Body of pancreas (tissue), 4 donors: ENCODE data around the gene CTBS. TPM values are rescaled to one million over a fixed set of nuclear protein-coding genes. Genes with fewer than 3 reads are reported as not detected.
A peak's percentile ranks its signal among the peaks of the same experiment; 100 is the strongest.

Source experiments
- ATAC-seq: fragments of 150-250 bp; one replicate; pipeline ENCODE4 v1.9.1; 2016
- DNase-seq, 4 donors: peaks; one replicate each; pipeline ENCODE4 v3.0.0-alpha.2; 2019
- H3K27ac ChIP-seq, 4 donors: fragments of 200-600 bp; sonication (generic); 1 replicate in 3 of 4; 2 replicates in 1 of 4; pipeline versions ENCODE4 v1.5.1 to v1.6.1; 2016 to 2019; ENCODE audit warnings: mild to moderate bottlenecking in 1 of 4, mixed read lengths in 1 of 4, moderate library complexity in 1 of 4
- H3K27me3 ChIP-seq, 2 donors: fragments of 200-600 bp; sonication (generic); one replicate each; pipeline ENCODE4 v1.6.0; 2016; ENCODE audit warnings: mild to moderate bottlenecking in 1 of 2
- H3K36me3 ChIP-seq, 2 donors: fragments of 200-600 bp; sonication (generic); replicated peaks in 1 of 2; 2 replicates each; pipeline ENCODE4 v1.5.1; 2016; ENCODE audit warnings: low read depth in 2 of 2; ENCODE audit not compliant: insufficient read depth in 1 of 2
- H3K4me1 ChIP-seq: fragments of 200-600 bp; sonication (generic); one replicate; pipeline ENCODE4 v1.6.0; 2016
- H3K4me3 ChIP-seq, 2 donors: fragments of 200-600 bp; sonication (generic); 1 replicate in 1 of 2; 2 replicates in 1 of 2; pipeline ENCODE4 v1.5.1; 2016 to 2019
- H3K9me3 ChIP-seq, 3 donors: fragments of 200-600 bp; sonication (generic); 1 replicate in 2 of 3; 2 replicates in 1 of 3; pipeline ENCODE4 v1.5.1; 2016
- CTCF ChIP-seq, 7 experiments: fragments of 450-650 bp in 4 of 7; fragments of 200-600 bp in 3 of 7; sonication (generic) in 3 of 7; IDR thresholded peaks; one replicate each; pipeline ENCODE4 v1.5.1; 2016 to 2019; ENCODE audit warnings: antibody characterized with exemption in 7 of 7
- POLR2A ChIP-seq, 3 donors: fragments of 450-650 bp; IDR thresholded peaks; one replicate each; pipeline ENCODE4 v1.6.1; 2016; ENCODE audit warnings: antibody characterized with exemption in 3 of 3, mild to moderate bottlenecking in 2 of 3
- WGBS, 2 donors: methylation state at CpG; one replicate each; pipeline ENCODE4 v1.1.5; 2017; 5-methylcytosine and 5-hydroxymethylcytosine counted together
- intact Hi-C: fragments of 100-400 bp; cut with DNase I; formaldehyde crosslinking; loops from one replicate; pipeline ENCODE4 v1.15.1; 2023
- total RNA-seq, 2 donors: library from RNA; depleted of rRNA; stranded (reverse); fragments of >200 nt; gene quantifications; one replicate each; pipeline ENCODE4 v1.1.0, GENCODE V29; 2016

CTBS gene
- total RNA-seq, 2 donors from 2014 or later, result 13.5 to 15.5 TPM

- DNase-seq (no peak), ATAC-seq (no peak)
- no peak overlapping the region for H3K27ac ChIP-seq
- TF ChIP-seq CTCF (IDR thresholded peaks at IDR 0.05) (no peak), POLR2A (IDR thresholded peaks at IDR 0.05) (no peak)
- intact Hi-C loops, result loop anchor here (10.0 kb wide), 1 partner anchor 483 kb away; no protein-coding TSS in a partner anchor
- WGBS, 2 donors, result 34 to 48% methylated on average over 2 of the region's 2 CpGs
- H3K4me1 ChIP-seq, result peaks cover 12% of the 10 kb centered on the region
- H3K27me3 ChIP-seq, result no peaks in the 10 kb centered on the region
- H3K36me3 ChIP-seq, result no peaks in the 10 kb centered on the region
- no peak overlapping the region for H3K4me3 ChIP-seq
- peaks cover 0 to 3% (median 0%) of the 10 kb centered on the region in 3 donors for H3K9me3 ChIP-seq
Observed at GRCh38 chr1:84617349-84617748, 43.1 kb upstream of the CTBS start.

- Histone ChIP-seq H3K9me3 (peaks cover 0 to 3% (median 0%) of the 10 kb centered on the region in 3 donors), H3K27me3 (no peaks in the 10 kb centered on the region), H3K4me1 (peaks cover 12% of the 10 kb centered on the region), H3K36me3 (no peaks in the 10 kb centered on the region), H3K4me3 (no peak overlapping the region), H3K27ac (no peak overlapping the region)
- intact Hi-C loops, result loop anchor here (10.0 kb wide), 1 partner anchor 481 kb away; no protein-coding TSS in a partner anchor
- TF ChIP-seq CTCF (IDR thresholded peaks at IDR 0.05), result no peak
- no peak for TF ChIP-seq POLR2A (IDR thresholded peaks at IDR 0.05)
- WGBS, 2 donors, result 81 to 87% methylated on average over 1 of the region's 1 CpG
- no peak for DNase-seq
- no peak for ATAC-seq
Observed at GRCh38 chr1:84615790-84616189, 41.5 kb upstream of the CTBS start.

DNA sequence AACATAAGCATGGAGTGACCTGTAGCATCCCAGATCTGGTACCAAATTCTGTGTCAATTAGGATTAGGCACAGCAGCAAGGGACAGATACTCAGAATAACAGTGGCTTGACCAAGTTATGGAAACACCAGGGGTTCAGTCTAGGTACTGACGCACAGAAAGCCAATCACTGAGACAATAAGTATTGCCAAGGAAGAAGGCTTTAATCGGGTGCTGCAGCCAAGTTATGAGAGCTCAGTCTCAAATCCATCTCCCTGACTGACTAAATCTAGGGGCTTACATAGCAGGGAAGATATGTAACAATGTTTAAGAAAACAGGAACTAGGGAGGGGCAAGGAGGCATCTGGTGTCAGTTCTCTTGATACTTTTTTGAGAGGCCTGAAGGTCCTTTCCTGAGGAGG is 39.6 kb upstream of the CTBS start:
- WGBS, 2 donors, result 90 to 94% methylated on average over 2 of the region's 2 CpGs
- Histone ChIP-seq H3K27ac (no peak overlapping the region), H3K4me1 (no peaks in the 10 kb centered on the region), H3K9me3 (peaks cover 0 to 3% (median 0%) of the 10 kb centered on the region in 3 donors), H3K36me3 (no peaks in the 10 kb centered on the region), H3K27me3 (no peaks in the 10 kb centered on the region), H3K4me3 (no peak overlapping the region)
- TF ChIP-seq POLR2A (IDR thresholded peaks at IDR 0.05), result no peak
- no peak for TF ChIP-seq CTCF (IDR thresholded peaks at IDR 0.05)
- intact Hi-C loops, result loop anchor here (10.0 kb wide), 1 partner anchor 479 kb away; no protein-coding TSS in a partner anchor
- DNase-seq (no peak), ATAC-seq (no peak)

DNA sequence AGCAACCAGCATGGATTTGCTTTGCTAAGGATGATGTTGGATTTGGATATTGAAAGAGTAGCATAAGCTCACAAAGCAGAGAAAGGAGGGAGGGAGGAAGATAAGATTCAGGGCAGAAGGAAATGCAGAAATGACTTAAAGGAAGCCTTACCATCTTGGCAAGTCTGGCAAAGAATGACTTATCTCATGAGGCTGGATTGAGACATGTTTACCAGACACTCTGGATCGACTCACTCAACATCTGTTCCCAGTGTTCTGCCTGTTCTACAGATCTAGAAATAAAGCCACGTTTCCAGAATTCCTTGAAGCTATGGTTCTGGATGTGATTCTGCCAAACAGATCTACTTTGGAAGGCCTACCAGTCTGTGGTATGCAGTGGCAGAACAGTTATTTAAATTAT is 38.8 kb upstream of the CTBS start:
- TF ChIP-seq CTCF (IDR thresholded peaks at IDR 0.05), result no peak
- no peak for TF ChIP-seq POLR2A (IDR thresholded peaks at IDR 0.05)
- H3K9me3 ChIP-seq, result peaks cover 0 to 3% (median 0%) of the 10 kb centered on the region in 3 donors
- no peak for ATAC-seq
- 55 to 90% methylated on average over 2 of the region's 2 CpGs for WGBS, 2 donors
- no peak overlapping the region for H3K27ac ChIP-seq
- H3K4me1 ChIP-seq, result no peaks in the 10 kb centered on the region
- H3K4me3 ChIP-seq, result no peak overlapping the region
- intact Hi-C loops, result loop anchor here (10.0 kb wide), 1 partner anchor 478 kb away; no protein-coding TSS in a partner anchor
- H3K27me3 ChIP-seq, result no peaks in the 10 kb centered on the region
- no peaks in the 10 kb centered on the region for H3K36me3 ChIP-seq
- DNase-seq, result no peak

- peaks cover 0 to 3% (median 0%) of the 10 kb centered on the region in 3 donors for H3K9me3 ChIP-seq
- H3K4me3 ChIP-seq, result no peak overlapping the region
- ATAC-seq (no peak), DNase-seq (no peak)
- no peaks in the 10 kb centered on the region for H3K27me3 ChIP-seq
- H3K36me3 ChIP-seq, result no peaks in the 10 kb centered on the region
- peak overlapping the region in 1 of 4 donors; percentile 44 for H3K27ac ChIP-seq
- H3K4me1 ChIP-seq, result no peaks in the 10 kb centered on the region
- TF ChIP-seq POLR2A (IDR thresholded peaks at IDR 0.05) (no peak), CTCF (IDR thresholded peaks at IDR 0.05) (no peak)
- WGBS, 2 donors, result 28 to 38% methylated on average over 3 of the region's 3 CpGs
- intact Hi-C loops, result loop anchor here (10.0 kb wide), 1 partner anchor 477 kb away; no protein-coding TSS in a partner anchor
Observed at GRCh38 chr1:84611796-84612195, 37.6 kb upstream of the CTBS start.
